Astrocyte of the spinal cord (primary cell): Measurements from ENCODE around the gene INCENP.

Experiments used
- DNase-seq: peaks from one replicate; pipeline ENCODE4 v3.0.0; 2011; ENCODE audit warnings: low read depth, low spot score
- H3K4me3 ChIP-seq: 2 replicates; pipeline ENCODE4 v1.5.1; 2011; ENCODE audit warnings: low read depth, mild to moderate bottlenecking, low read length, moderate library complexity
- in situ Hi-C: cut with HindIII; loops from 2 replicates; pipeline ENCODE4 v1.10.0; 2017; ENCODE audit warnings: low sequenced_read_pairs
- TF ChIP-seq, protein P1 (sequence below): IDR thresholded peaks from 2 replicates; pipeline ENCODE4 v1.5.1; 2012; ENCODE audit warnings: low read depth, mild to moderate bottlenecking, low read length, inconsistent platforms

The INCENP gene

GRCh38 chr11:62201376-62201775 is 77.6 kb downstream of the INCENP start:
- TF ChIP-seq, protein P1, sequence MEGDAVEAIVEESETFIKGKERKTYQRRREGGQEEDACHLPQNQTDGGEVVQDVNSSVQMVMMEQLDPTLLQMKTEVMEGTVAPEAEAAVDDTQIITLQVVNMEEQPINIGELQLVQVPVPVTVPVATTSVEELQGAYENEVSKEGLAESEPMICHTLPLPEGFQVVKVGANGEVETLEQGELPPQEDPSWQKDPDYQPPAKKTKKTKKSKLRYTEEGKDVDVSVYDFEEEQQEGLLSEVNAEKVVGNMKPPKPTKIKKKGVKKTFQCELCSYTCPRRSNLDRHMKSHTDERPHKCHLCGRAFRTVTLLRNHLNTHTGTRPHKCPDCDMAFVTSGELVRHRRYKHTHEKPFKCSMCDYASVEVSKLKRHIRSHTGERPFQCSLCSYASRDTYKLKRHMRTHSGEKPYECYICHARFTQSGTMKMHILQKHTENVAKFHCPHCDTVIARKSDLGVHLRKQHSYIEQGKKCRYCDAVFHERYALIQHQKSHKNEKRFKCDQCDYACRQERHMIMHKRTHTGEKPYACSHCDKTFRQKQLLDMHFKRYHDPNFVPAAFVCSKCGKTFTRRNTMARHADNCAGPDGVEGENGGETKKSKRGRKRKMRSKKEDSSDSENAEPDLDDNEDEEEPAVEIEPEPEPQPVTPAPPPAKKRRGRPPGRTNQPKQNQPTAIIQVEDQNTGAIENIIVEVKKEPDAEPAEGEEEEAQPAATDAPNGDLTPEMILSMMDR, result no peak
- no peak for DNase-seq
- in situ Hi-C loops, result no loop called here
- no peak overlapping the region for H3K4me3 ChIP-seq
